ENCODE data around the gene CD27.
A peak's percentile ranks its signal among the peaks of the same experiment; 100 is the strongest.
"Not testable (repeated sequence)": the region's sequence is repeated elsewhere in the genome, so short reads cannot be mapped to it uniquely, and the experiment has no call there.

Gene CD27

GRCh38 chr12:6461401-6462233 is 16.9 kb downstream of the CD27 start:
- DNase-seq, result no peak

- no peak for DNase-seq
These were observed 17.7 kb downstream of the CD27 start for GRCh38 chr12:6462234-6462995.

GRCh38 chr12:6463216-6463615 is 18.5 kb downstream of the CD27 start:
- no peak for DNase-seq

- DNase-seq, result no peak
These were observed 19.1 kb downstream of the CD27 start for GRCh38 chr12:6463858-6464257.

- no peak for DNase-seq
These were observed 19.8 kb downstream of the CD27 start for GRCh38 chr12:6464531-6464930.

- peak; percentile 37 for DNase-seq
These were observed 20.9 kb downstream of the CD27 start for GRCh38 chr12:6465467-6466183.

GRCh38 chr12:6466184-6466573 is 21.4 kb downstream of the CD27 start:
- DNase-seq, result no peak

GRCh38 chr12:6466751-6467150 is 22.0 kb downstream of the CD27 start:
- DNase-seq, result not testable (repeated sequence)

GRCh38 chr12:6467571-6468282 is 23.0 kb downstream of the CD27 start:
- not testable (repeated sequence) for DNase-seq

- no peak for DNase-seq
These were observed 23.5 kb downstream of the CD27 start for GRCh38 chr12:6468283-6468575.

GRCh38 chr12:6469092-6469491 is 24.3 kb downstream of the CD27 start:
- no peak for DNase-seq

GRCh38 chr12:6469609-6470374 is 25.0 kb downstream of the CD27 start:
- DNase-seq, result peak; percentile 17

GRCh38 chr12:6470375-6471163 is 25.8 kb downstream of the CD27 start, which contains the start of gene VAMP1:
Gene VAMP1 (minus strand): TSS chr12:6470677. CDS start chr12:6470531, 146 bp downstream.
- DNase-seq, result peak; percentile 99

GRCh38 chr12:6471989-6472360 is 27.2 kb downstream of the CD27 start:
- DNase-seq, result no peak

- no peak for DNase-seq
These were observed 27.7 kb downstream of the CD27 start for GRCh38 chr12:6472491-6472890.

- not testable (repeated sequence) for DNase-seq
These were observed 30.6 kb downstream of the CD27 start for GRCh38 chr12:6475233-6475975.

GRCh38 chr12:6476489-6476888 is 31.7 kb downstream of the CD27 start:
- DNase-seq, result no peak

GRCh38 chr12:6477601-6478377 is 33.0 kb downstream of the CD27 start:
- not testable (repeated sequence) for DNase-seq

- DNase-seq, result no peak
These were observed 33.7 kb downstream of the CD27 start for GRCh38 chr12:6478416-6478815.

Measured in right kidney (tissue), 1 donor.